ENCODE results near the gene ARID1A. TPM values are rescaled to one million over a fixed set of nuclear protein-coding genes. Genes with fewer than 3 reads are reported as not detected.

Gene ARID1A
- total and polyA plus RNA-seq, 2 donors (not counting 3 experiments of a cell fraction or from before 2014, with no cell fraction given) = 36.9 to 77.2 TPM

GRCh38 chr1:26697431-26697977 is 1.7 kb downstream of the ARID1A start:
- FAIRE-seq (peak; percentile 70), DNase-seq (ENCODE audit: low read depth, low spot score) (no peak)
- peaks cover 63% of the 10 kb centered on the region for H3K79me2 ChIP-seq (ENCODE audit: control insufficient read depth, insufficient read depth, low read length)
- TF ChIP-seq POLR2AphosphoS5 (IDR thresholded peaks at IDR 0.05; ENCODE audit: insufficient read depth, low read depth, low read length) = no peak
- no peak for TF ChIP-seq CTCF (IDR thresholded peaks at IDR 0.05; ENCODE audit: extremely low read depth in 1 of 2, insufficient read depth in 1 of 2, low read depth in 1 of 2, low read length in 2 of 2)
- TF ChIP-seq MYC (IDR thresholded peaks at IDR 0.05; ENCODE audit: low read depth, low read length) = no peak
- no peak for TF ChIP-seq FOS (IDR thresholded peaks at IDR 0.05; ENCODE audit: borderline replicate concordance, insufficient read depth, low read length)
- TF ChIP-seq JUN (IDR thresholded peaks at IDR 0.05; ENCODE audit: borderline replicate concordance, insufficient read depth, insufficient read length, low read depth) = no peak
- no peak for TF ChIP-seq GATA2 (IDR thresholded peaks at IDR 0.05; ENCODE audit: insufficient read depth, insufficient read length, low read depth, low read length)
- no peak for TF ChIP-seq EZH2 (IDR thresholded peaks at IDR 0.05; ENCODE audit: borderline replicate concordance, low read depth, low read length, severe bottlenecking)
- TF ChIP-seq MAX (IDR thresholded peaks at IDR 0.05; ENCODE audit: insufficient read depth, insufficient read length) = no peak
- peak overlapping the region; percentile 56 to 83 (median 81) for H3K4me3 ChIP-seq (replicated peaks in 1 of 3; ENCODE audit: insufficient read depth in 1 of 3, low read depth in 1 of 3, low read length in 3 of 3)
- dilution Hi-C loops (cut with MboI; ENCODE audit: extremely low pct_ligation_motif_present, low sequenced_read_pairs) (no loop called here), intact Hi-C loops (cut with micrococcal nuclease) (loop anchor here (5.0 to 10.0 kb wide), 2 partner anchors 170 to 1857 kb away; partner anchors contain the start of gene TRNAU1AP)
- no peaks in the 10 kb centered on the region for H3K36me3 ChIP-seq (ENCODE audit: control insufficient read depth in 2 of 2, extremely low read depth in 1 of 2, insufficient read depth in 2 of 2, low read length in 2 of 2)
- H3K9me3 ChIP-seq (replicated peaks; ENCODE audit: control insufficient read depth, insufficient read depth, low read length) = no peaks in the 10 kb centered on the region
- H3K9ac ChIP-seq (replicated peaks; ENCODE audit: extremely low read depth, insufficient read depth, low read length) = peak overlapping the region; percentile 88
- H4K20me1 ChIP-seq (replicated peaks; ENCODE audit: control insufficient read depth, extremely low read depth, insufficient read depth, low read length) = peaks cover 18% of the 10 kb centered on the region
- H3K27me3 ChIP-seq (ENCODE audit: control insufficient read depth in 2 of 2, insufficient read depth in 2 of 2, low read length in 2 of 2) = no peaks in the 10 kb centered on the region
- CTCF ChIA-PET = interaction anchor here (0.7 to 9.3 kb wide), 13 partner anchors 20 to 95 kb away, joined by 3 to 81 read pairs (median 5); partner anchors contain the start of gene PIGV
- POLR2A ChIA-PET = interaction anchor here (0.6 to 2.9 kb wide), 4 partner anchors 9 to 47 kb away, joined by 3 to 17 read pairs (median 4); no protein-coding TSS in a partner anchor
- no peaks in the 10 kb centered on the region for H3K9me1 ChIP-seq (replicated peaks; ENCODE audit: control insufficient read depth, extremely low read depth, insufficient read depth, low read length)
- H3K27ac ChIP-seq (ENCODE audit: insufficient read depth, low read depth, low read length) = peak overlapping the region; percentile 74
- no TSS peak for BruUV-seq (replicated peaks)
- H3K4me2 ChIP-seq (ENCODE audit: insufficient read depth, low read length) = peak overlapping the region; percentile 66
- peaks cover 65% of the 10 kb centered on the region for H3K4me1 ChIP-seq (ENCODE audit: control insufficient read depth, extremely low read depth, insufficient read depth, low read length)
- H2AFZ ChIP-seq (ENCODE audit: low read depth, low read length) = no peak overlapping the region
